GM12892 (cell line): ENCODE measurements around the gene LGMN.

Experiments used
- POLR2A ChIP-seq: IDR thresholded peaks from 2 replicates; pipeline ENCODE4 v1.6.1; 2011; ENCODE audit warnings: low read depth, low read length, control low read depth
- TAF1 ChIP-seq: IDR thresholded peaks from 2 replicates; pipeline ENCODE4 v1.6.1; 2011; ENCODE audit warnings: low read depth, mild to moderate bottlenecking, control low read depth, low read length, borderline replicate concordance

DNA sequence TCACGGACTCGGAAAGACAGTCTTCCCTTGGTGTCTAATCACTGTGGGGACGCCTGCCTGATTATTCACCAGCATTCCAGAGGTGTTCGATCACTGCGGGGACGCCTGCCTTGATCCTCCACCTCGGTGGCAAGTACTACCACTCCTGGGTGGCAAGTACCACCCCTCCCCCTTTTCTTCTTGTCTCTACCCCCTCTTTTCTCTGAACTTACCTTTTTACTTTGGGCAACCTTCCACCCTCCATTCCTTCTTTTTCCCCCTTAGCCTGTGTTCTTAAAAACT is 12.0 kb upstream of the LGMN start:
- TF ChIP-seq TAF1 (no peak), POLR2A (no peak)
